Astrocyte of the cerebellum (primary cell): Measurements from ENCODE around the gene UGT1A8.

ENCODE experiments used
- DNase-seq: peaks from one replicate; pipeline ENCODE4 v3.0.0-alpha.2; 2011; ENCODE audit warnings: low read depth
- H3K4me3 ChIP-seq: 2 replicates; pipeline ENCODE4 v1.5.1; 2011; ENCODE audit warnings: mild to moderate bottlenecking, low read depth, low read length, moderate library complexity
- in situ Hi-C: cut with HindIII; loops from 2 replicates; pipeline ENCODE4 v1.10.0; 2017; ENCODE audit warnings: low sequenced_read_pairs
- TF ChIP-seq, protein P1 (sequence below): IDR thresholded peaks from 2 replicates; pipeline ENCODE4 v1.5.1; 2012; ENCODE audit warnings: low read length, low read depth, moderate library complexity, mild to moderate bottlenecking; ENCODE audit errors: missing control alignments

UGT1A8 gene

DNA sequence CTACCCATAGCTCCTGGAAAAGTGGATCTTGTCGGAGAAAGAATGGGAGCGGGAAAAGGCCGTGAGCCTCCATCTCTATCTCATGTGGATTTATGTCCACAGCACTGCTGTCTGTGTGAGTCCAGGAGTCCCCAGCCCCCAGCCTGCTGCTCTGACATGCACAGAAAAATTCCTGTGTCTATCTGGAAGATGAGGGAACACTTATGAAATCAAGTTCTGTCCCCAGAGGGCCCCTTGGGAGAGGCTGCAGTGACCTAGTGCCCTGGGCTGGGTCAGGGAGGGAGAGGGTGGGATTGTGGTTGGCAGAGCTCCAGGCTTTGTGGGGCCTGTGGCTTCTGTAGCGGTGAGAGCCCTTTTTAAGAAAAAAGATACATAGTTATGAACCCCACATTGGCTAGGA, 199.3 kb downstream of the UGT1A8 start:
- H3K4me3 ChIP-seq, result no peak overlapping the region
- in situ Hi-C loops, result no loop called here
- DNase-seq, result no peak
- TF ChIP-seq, protein P1, sequence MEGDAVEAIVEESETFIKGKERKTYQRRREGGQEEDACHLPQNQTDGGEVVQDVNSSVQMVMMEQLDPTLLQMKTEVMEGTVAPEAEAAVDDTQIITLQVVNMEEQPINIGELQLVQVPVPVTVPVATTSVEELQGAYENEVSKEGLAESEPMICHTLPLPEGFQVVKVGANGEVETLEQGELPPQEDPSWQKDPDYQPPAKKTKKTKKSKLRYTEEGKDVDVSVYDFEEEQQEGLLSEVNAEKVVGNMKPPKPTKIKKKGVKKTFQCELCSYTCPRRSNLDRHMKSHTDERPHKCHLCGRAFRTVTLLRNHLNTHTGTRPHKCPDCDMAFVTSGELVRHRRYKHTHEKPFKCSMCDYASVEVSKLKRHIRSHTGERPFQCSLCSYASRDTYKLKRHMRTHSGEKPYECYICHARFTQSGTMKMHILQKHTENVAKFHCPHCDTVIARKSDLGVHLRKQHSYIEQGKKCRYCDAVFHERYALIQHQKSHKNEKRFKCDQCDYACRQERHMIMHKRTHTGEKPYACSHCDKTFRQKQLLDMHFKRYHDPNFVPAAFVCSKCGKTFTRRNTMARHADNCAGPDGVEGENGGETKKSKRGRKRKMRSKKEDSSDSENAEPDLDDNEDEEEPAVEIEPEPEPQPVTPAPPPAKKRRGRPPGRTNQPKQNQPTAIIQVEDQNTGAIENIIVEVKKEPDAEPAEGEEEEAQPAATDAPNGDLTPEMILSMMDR, result no peak

DNA sequence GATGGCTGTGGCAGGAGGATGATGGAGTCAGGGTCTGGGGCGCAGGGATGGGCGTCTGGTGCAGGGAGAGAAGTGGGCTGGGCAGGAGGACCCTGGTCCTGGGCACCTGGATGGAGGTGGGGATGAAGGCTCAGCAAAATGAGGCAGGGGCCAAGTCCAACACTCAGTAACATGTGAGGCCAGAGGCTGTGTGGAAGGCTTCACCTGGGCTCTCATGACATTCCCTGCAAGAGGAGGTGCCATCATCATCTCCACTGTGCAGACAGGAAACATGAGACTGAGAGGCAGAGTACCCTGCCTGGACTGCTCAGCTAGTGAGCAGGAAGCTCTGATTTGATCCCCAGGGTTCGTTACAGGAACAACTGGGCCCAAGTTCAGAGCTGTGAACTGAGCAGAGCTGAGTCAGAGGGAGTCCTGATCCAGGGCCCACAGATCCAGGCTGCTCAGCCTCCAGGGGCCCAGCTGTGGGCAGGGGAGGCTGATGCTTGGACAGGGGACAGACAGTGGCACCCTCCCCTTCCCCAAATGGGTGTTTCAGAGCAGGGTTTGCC, 200.0 kb downstream of the UGT1A8 start:
- TF ChIP-seq, protein P1, result no peak
- DNase-seq, result no peak
- in situ Hi-C loops, result no loop called here

DNA sequence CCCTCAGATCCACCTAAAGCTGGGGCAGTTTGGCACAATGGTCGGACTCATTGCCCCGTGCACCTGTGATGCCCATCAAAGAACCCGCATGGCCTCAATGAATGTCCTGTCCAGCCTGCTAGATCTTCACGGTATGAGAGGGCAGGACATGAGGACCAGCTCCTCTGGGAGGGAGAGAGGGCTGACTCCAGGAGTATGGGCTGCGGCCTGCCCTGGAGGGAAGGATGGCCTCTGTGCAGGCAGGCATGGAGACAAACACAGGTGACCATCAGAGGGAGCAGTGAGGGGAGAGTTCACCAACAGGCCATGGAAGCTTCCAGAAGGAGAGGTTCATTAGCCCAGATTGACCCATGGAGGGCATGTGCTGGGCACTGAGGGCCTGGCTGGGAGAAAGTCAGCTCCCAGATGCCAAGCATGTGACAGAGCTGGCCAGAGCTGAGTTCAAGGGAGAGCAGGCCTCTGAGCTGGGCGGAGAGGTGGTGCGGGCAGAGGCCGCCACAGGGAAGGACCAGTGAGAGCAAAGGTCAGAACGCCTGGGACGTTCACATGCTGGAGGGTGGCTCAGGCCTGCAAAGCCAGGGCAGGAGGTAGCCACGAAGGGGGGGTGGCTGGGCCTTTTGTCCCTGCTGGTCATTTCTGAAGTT, 200.7 kb downstream of the UGT1A8 start:
- in situ Hi-C loops, result no loop called here
- no peak overlapping the region for H3K4me3 ChIP-seq
- no peak for DNase-seq
- TF ChIP-seq, protein P1, result no peak

More for the DNA sequence above, 200.0 kb downstream of the UGT1A8 start:
- H3K4me3 ChIP-seq, result no peak overlapping the region

DNA sequence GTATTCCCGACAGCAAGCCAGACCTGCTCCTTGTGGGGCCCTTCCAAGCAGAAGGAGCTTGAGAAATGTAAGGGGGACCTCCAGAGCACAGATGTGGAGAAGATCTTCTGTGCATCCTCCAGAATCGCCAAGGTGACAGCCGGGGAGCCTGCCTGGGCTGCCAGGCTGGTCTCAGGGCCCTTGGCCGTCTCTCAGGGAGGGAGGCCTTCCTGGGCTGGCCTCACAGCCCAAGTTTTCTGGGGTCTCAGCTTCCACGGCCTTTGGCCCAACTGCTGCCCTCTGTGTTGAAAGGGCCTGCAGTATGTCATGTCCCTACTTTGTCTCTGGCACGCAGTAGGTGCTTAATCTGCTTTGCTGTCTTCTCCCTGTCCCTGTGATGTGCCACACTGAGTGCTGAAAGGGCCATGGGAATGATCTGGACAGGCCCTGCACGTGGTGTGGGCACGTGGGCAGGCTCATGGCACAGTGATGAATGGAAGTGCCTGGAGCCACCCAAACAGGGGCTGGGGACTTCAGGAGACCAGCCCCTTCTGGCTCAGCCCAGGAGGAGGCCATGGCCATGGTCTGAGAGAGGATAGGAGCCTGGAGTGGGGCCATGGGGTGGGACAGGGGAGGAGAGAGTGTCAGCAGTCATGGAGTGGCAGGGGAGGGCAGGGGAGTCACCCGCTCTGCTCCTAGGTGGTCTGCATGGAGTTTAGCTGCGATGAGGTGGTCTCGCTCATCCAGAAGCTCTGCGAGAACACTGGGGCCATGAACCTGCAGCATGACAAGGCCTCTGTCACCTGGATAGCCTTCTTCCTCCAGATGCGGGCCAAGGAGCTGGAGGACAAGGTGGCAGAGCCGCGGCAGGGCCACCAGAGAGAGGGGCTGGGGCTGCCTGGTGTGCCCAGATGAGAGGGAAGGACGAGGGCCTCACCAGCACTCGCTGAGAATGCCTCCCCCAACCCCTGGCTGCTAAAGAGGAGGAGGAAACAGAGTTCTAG, 201.5 kb downstream of the UGT1A8 start:
- TF ChIP-seq, protein P1, result no peak
- DNase-seq, result no peak
- no peak overlapping the region for H3K4me3 ChIP-seq
- in situ Hi-C loops, result no loop called here

DNA sequence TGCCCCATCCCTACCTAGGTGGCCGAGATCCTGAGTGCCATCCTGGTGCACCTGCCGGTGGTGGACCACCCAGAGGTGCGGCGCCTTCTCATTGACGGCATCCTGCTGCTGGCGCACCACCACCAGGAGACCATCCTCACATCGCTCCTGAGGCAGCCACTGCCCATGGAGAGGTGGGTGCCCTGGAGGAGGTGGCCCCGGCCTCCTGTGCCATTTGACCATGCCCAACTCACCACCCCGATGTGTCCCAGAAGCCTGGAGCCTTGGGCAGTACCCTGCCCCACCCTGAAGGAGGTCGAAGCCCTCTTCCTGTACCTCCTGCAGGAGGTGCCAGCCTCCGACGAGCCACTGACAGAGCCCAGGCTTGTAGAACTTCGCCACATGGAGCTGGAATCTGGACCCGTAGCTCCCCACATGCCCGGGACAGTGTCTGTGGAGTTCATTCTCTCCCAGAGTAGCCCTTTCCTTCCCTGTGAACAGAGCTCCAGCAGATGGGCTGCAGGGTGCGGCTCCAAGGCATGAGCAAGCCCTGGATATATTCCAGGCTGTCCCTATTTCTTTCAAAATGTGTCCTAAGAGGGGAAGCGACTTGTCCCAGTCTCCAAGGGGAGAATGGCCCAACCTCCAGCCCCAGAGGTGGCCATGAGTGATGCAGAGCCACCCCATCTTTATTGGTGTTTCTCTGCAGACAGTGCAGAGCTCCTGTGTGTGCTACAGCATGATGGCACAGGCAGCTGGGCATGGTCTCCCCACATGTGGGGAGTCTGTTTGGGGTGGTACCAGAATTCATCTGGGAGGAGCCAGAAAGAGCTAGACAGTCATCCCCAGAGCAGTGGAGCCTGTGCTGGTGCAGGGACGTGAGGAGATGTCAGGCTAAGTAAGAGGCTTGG, 202.7 kb downstream of the UGT1A8 start:
- TF ChIP-seq, protein P1, result no peak
- DNase-seq, result no peak
- H3K4me3 ChIP-seq, result no peak overlapping the region
- in situ Hi-C loops, result no loop called here

DNA sequence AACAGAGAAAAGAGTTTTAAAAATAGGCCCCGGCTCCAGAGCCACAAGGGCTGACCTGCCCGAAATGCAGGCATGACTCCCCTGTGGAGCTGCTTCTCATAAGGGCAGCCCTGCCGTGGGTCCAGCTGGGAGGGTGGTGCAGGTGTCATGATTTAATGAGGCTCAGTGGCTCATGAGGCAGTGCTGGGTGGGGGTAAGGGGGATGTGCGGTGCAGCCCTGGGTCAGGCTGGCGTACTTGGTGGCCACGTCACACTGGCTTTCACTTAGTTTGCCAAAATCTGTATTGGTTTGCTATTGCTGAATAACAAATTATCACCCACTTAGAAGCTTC, 203.3 kb downstream of the UGT1A8 start:
- in situ Hi-C loops, result no loop called here
- TF ChIP-seq, protein P1, result no peak
- no peak for DNase-seq
- no peak overlapping the region for H3K4me3 ChIP-seq
